HG03460 (cell line): ENCODE measurements around the gene CHERP.

ENCODE experiments used
- ATAC-seq: cut with Tn5 transposase; IDR thresholded peaks from one replicate; pipeline ENCODE4 v1.9.1; 2021; ENCODE audit not compliant: unreplicated experiment

Gene CHERP, protein sequence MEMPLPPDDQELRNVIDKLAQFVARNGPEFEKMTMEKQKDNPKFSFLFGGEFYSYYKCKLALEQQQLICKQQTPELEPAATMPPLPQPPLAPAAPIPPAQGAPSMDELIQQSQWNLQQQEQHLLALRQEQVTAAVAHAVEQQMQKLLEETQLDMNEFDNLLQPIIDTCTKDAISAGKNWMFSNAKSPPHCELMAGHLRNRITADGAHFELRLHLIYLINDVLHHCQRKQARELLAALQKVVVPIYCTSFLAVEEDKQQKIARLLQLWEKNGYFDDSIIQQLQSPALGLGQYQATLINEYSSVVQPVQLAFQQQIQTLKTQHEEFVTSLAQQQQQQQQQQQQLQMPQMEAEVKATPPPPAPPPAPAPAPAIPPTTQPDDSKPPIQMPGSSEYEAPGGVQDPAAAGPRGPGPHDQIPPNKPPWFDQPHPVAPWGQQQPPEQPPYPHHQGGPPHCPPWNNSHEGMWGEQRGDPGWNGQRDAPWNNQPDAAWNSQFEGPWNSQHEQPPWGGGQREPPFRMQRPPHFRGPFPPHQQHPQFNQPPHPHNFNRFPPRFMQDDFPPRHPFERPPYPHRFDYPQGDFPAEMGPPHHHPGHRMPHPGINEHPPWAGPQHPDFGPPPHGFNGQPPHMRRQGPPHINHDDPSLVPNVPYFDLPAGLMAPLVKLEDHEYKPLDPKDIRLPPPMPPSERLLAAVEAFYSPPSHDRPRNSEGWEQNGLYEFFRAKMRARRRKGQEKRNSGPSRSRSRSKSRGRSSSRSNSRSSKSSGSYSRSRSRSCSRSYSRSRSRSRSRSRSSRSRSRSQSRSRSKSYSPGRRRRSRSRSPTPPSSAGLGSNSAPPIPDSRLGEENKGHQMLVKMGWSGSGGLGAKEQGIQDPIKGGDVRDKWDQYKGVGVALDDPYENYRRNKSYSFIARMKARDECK

DNA sequence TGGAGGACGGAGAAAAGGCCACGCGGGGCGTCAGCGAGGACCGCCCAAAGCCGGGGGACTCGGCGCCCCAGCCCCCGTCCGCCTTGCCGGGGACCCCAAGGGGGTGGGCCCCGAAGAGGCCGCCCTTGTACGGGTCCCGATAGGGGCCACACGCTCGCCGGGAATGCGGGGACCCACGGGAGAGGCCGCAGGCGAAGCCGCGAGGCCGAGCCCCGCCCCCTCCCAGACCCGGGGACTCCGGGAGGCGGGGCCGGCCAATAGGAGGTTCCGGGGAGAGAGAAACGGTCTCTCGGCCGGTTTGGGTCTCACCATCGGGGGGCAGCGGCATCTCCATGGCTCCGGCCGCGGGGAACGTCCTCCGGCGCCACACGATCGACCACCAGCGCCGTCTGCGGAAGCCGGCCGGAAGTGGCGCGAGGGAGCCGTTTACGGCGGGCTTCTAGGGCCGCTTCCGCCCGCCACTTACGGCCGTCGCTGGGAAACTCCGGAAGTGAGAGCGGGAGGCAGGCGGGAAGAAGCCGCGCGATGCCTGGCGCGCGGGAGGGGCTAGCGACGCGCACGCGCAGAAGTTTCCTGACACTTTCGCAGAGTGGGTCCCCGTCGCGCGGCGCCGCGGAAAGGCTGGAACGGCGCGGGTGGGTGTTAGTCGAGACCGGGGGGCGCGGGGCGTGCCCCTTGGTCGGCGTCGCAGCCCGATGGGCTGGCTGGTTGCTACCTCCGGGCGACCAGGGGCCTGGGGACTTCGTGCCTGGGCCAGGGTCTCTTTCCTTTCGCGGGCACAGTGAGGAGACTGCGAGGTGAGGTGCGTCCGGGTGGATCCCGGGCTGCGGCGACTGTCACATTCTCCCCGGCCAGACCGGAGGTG lies at the start of gene CHERP:
Gene CHERP (minus strand): TSS at position 393 of the 865 bp plus-strand sequence. CDS start 59 bp downstream, at position 334.
- peak; percentile 66 for ATAC-seq

DNA sequence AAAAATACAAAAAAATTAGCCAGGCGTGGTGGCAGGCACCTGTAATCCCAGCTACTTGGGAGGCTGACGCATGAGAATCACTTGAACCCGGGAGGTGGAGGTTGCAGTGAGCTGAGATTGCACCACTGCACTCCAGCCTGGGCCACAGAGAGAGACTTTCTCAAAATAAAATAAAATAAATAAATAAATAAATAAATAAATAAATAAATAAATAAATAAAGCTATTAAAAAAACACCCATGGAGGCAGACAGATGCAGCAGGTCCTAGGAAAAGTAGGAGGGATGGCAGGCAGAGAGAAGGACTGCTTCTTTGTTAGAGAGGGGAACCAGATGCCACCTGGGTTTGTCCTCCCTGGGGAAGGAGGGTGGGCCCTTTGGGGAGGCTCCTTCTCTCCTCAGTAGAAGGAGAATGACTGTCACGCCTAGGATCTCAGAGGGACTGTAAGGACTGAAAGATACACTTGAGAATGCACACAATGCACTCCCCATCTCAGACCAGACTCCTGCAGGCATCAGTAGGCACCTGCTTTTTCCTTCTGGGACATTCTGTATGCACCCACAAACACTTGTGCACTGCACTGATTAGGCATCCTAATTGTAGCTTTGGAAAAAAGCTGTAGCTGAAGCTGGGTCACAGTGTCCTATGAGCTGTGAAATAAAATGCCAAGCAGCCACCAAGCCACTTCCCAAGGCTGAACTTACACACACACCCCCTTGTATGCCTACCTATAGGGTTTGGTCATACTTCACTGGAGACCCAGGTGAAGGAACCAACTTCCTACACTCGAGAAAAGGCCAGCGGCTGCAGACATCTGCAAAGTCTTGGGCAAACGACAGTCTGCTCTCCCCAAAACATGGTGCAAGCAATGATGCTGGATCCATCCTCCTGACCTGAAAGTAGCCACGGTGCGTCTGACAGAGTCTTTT lies 48.9 kb upstream of the CHERP start:
- no peak for ATAC-seq

DNA sequence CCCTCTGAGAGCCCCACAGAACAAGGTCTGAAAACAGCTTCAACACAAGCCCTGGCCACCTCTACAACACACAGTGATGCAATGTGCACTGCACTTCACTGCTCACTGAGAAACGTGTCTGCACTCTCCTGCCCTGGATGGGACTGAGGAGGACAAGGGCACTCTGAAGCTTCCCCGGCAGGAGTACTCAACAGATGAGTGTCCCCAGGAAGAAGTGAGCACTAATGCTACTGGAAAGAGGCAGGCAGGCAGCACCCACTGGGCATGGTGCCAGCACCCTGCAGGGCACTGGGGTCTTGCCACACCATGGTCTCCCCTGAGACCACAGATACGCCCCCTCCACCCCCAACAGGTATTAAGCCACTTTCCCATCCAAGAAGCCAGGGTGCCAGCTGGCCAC lies 47.7 kb upstream of the CHERP start:
- ATAC-seq, result no peak

DNA sequence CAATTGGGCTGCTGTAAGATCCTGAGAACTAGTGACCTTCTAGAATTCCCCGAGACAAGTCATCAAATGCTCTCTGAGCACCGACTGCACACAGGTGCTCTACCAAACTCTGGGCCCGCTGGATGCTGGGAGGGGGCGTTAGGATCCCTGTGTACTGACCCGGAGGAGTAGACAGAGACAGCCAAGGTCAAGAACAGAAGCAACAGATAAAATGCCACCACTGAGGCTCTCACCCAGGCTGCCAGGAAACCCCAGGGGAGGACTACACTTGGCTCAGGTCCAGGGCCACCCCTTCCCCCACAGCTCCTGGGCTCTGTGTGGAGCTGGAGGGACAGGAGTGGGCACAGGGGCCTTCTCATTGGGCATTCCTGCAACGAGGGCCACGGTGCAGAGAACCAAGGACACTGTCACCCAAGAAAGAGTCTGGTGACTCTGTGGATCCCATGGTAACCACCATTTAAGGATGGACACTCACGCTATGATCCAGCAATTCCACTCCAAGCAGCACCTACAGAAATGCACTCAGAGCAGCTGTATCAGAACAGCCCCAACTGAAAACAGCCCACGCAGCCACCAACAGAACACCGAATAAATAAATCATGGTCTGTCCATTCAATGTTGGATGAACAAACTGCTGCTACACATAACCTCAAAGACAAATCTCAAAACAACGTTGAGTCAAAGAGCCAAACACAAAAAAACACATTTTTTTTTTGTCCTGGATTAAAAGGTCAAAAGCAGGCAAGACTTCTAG lies 46.8 kb upstream of the CHERP start:
- peak; percentile 2 for ATAC-seq

DNA sequence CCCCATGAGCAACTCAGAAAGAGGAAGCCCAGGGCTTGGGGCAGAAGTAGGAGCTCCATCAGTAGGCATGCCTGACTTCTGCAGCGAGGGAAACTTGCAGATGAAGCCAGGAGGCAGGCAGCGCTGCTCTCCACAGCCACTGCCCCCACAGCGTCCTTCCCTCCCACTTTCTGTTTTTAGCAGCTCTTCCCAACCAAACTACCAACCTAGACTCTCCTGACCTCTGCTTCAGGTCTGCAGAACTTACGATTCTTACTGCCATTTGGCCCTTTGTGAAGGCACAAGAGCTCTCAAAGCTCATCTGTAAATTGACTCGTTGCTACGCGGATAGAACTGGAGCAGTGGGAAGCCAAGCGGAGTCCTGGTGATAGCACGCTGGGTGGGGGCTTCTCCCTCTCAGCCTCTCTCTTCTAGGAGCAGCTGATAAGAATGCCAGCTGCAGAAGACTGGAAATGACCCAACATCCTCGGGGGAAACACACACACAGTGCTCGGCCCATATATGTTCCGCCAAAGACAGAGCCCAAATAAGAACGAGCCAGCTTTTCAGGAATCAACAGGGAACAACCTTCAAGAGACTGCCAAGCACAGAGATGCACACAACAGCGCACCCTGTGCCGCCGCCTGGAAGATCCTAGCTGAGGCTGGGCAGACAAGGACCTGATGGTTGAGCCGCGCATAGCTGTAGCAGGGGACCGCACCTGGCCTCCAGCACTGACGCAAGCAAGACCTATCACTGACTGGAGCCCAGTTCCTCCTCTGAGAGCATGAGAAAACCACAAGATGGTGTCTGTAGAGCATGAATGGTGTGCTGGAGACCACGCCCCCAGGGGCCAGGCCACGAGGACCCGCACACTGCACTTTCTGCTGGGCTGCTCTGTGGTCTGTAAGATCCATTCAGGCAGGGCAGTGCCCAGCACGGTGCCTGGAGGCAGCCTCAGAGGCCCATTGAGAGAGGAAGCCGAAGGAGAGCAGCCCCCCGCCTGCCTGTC lies 45.9 kb upstream of the CHERP start:
- peak; percentile 33 for ATAC-seq

DNA sequence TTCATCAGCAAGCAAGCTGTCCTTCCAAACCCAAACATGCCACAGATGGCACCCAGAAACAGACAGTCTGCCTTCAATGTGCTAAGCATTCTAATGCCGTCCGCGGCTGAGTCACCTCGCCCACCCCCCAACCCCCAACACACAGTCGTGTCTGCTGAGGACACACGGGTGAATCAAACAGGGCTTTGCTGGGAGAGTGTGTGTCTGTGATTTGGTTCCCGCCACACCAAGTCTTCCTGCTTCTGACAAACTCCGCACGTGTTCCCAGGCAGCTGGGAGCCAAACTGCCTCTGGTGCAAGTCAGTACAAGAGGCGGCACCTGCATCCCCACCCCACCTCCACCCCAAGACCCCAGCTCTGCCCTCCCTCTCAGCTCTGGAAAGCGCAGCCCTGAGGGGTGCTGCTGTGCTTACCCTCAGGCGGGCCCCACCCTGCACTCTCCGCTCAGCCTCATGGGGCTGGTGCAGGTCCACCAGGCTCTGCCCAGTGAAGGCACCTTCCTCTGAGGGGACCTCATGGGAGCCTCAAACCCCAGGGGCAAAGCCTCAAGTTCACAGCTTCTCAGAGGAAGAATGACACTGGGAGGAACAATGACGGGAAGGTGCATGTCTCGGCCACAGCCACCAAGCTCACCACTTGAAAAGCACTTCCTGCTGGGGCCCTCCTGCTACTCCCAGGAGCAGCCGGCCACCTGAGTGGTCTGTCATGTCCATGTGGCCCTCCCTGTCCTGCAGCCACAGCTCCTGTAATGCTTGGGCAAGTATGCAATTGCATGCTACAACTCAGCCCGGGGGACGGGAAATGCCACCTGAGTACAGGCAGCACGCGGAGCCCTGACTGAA lies 45.0 kb upstream of the CHERP start:
- no peak for ATAC-seq

DNA sequence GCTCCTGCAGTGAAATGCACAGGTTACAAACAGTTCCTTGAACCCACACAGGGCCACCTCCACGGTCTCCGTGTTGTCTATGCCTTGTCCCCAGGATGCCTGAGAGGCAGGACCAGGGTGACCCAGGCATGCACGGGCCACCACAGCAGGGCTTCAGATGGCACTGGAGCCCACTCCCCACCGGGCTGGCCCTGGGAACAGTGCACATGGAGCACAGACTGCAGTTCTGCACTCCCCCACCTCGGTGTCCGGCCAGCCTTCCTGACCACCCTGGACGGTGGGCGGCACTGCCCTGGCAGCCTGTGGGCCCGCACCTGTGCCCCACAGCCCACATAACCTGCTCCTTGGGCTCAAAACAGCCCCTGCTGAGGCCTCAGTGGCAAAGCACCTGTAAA lies 44.2 kb upstream of the CHERP start:
- ATAC-seq, result no peak

DNA sequence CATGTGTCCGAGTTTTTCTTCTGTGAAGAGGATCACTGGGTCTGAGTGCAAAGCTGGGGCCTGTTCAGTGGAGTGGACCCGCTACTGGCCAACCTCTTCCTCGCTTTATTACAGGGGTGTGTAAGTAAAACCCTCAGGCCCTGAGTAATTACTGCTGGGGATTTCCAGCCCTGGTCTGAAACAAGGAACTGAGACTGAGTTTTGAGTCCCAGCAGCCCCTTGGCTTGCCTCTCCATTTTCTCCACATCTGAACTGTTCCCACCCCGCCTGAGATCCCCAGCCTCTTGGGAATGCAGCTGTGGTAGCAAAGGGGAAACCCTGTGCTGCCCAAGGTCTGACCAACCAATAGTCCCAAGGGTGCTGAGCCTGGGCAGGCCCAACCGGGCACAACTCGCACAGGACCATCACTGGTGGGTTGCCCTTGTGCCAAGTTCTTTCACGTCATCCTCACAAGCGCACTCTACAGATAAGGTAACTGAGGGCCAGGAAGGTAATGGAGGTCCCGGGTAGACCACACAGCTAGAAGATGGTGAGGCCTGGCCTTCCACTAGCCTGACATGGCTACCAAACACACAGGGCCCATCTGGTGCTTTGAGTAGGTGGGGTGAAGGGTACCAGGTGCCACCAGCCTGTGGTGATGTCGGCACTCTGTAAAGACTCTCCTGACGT lies 43.7 kb upstream of the CHERP start:
- peak; percentile 31 for ATAC-seq

DNA sequence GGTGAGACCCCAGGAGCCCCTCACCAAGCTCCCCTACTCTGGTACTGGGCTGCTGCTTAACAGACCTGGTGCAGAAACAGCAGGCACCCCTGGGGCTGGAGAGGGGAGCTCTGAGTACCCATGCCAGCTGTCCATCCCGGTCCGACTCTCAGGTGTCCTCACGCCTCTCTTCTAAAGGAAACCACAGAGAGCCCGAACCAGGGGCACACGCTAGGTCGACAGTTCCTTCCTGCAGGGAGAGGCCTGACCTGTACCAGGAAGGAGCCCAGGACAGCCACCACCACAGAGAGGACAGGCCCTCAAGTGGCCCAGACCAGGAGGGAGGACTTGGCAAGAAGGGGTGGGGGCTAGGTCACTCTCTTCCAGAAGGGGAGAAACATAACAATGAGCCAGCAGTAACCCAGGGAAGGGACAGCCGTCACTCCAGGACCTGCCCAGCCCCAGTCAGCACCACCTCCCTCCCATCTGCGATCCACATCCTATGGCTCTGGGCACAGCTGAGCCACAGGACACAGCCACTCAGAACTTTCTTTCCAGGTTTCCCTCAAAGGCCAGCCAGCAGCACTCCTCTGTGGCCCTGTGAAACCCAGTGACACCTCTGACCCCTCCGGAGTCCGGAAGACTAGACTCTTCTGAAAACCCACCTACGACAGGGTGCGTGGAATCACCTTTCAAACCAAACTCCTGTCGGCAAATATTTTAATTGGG lies 43.0 kb upstream of the CHERP start:
- no peak for ATAC-seq

DNA sequence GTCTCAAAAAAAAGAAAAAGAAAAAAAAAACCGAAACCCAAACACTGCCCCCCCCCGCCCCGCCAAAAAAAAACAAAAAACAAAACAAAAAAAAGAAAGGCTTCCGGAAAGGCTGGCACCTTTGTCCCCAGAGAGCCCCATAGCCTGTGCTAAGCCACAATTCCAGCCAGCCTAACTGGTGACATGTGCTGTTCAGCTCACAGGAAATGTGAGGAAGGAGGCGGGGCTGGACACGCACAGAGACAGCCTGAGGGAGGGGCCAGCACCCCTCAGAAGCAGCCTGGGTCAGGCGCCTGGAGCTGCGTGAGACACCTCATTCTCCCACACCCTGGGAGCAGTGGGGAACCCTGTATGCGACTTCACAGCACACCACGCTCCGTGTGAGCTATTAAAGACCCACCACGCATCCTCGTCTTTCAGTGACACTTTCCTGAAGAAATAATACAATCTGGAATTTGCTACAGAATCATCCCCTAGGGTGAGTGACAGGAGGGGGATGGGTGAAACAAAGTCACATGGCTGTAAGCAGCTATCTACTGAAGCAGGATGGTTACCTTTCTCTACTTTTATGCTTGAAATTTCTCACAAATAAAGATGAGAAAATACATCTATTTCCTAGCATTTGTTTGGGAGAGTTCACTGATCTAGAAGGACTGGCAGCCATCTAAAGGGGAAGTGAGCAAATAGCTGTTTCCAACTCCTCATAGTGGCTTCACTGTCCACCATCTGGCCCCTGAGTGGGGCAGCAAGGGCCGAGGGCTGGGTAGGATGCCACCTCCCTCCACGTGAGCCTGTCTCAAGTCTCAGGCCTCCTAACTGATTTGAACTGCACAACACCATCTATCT lies 42.2 kb upstream of the CHERP start:
- ATAC-seq, result peak; percentile 37

DNA sequence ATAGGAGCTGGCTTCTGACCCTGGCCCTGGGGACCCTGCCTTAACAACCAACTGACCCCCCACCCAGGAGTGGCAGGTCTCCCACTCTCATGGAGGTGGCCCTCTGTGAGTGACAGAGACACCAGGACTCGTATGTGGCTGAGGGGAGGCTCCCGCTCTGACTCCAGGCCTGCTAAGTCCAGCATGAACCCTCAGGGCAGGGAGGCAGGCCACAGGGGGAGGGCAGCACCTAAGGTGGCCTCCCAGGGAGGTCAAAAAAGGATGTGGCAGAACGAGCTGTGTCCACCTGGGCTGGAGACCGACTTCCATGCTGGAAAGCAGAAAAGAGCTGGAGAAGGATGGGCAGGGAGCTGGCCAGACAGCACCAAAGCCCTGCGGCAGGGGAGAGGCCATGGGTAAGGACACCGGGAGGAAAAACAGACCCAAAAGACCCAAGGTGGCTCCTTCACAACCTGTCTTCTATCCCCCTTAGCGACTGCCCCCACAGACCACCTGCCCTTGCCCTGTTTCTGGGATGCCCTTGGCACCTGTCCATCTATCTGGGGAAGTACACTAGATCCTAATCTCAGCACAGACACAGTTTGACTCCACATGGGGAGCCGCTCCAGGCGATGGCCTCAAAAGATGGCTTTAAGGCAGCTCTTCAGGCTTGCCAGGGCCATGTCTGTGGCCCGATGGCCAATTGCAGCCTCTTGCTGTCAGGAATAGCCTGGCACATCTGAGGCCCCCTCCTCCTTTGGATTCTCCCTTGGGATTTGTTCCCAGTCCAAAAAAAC lies 40.4 kb upstream of the CHERP start:
- no peak for ATAC-seq

DNA sequence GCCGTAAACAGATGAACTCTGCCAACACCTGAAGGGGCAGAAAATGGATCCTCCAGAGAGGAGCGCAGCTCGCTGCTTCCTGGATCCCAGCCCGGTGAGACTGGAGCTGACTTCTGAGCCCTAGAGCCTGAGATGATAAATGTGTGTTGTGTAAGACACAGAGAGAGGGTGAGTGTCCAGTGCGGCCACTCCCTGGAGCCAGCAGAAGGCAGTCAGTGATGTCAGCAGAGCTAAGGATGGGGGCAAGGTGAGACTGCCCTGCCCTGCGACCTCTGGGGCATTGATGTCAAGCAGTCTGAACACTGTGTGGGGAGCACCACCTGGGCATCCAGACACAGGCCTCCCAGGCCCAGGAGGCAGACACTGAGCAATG lies 39.7 kb upstream of the CHERP start:
- no peak for ATAC-seq

DNA sequence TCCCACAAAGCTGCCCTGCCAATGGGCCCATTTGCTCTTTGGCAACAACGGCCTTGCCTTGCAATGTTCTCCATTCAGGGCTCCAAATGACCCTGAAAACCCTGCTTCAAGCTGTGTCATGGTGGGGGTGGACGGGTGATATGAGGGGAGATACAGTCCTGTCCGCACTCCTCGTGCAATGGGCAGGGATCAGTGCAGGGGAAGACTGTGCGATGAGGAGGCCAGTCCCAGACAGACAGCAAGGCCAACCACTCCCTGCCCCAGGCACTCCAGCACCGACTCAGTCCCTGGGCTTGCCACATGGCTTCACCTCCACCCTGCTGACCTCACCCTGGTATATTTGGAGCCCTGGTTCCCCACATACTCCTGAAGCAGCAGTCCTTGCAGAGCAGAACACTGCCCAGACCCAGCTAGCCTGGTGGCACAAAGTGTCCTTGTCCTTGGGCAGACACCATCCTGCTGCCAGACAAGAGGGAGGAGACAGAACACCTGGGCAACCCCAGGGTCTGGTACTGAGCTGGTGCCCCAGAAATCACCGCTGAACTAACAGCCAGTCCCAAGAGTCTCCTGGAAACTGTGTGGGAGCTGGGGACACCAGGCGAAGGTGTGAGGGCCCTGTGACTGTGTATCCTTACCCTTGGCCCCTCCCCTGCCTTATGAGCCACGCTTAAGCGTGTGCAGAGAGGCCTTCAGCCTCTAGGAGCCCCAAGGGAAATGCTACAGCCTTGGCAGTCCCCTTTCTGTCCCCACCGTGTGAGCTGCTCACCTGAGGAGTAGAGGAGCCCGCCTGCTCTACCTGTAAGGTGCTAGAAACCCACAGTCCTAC lies 39.1 kb upstream of the CHERP start:
- no peak for ATAC-seq

DNA sequence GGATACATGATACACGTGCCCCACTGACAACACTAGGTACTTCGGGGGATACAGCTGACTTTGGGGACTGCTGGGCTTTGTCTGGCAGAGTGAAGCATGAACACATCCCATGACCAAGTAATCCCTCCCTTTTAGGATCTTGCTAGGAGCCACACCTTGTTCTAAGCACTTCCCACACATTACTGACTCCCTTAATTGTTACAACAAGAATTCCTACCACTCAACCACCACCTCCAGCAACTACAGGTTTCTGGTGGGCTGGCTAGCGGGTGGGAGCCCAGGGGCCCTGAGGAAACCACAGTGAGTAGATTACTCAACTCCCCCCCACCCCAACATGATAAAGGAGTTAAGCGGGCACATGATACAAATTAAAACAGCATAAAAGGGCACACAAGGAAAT lies 37.1 kb upstream of the CHERP start:
- no peak for ATAC-seq
